IPS-15b (cell line): ENCODE measurements around the gene USP25.
A peak's percentile ranks its signal among the peaks of the same experiment; 100 is the strongest.

Source experiments
- H3K27me3 ChIP-seq: one replicate; pipeline ENCODE4 v1.6.1; 2013; ENCODE audit warnings: low read length; ENCODE audit not compliant: control insufficient read depth, insufficient read depth
- H3K36me3 ChIP-seq: one replicate; pipeline ENCODE4 v1.6.1; 2013; ENCODE audit warnings: low read length; ENCODE audit not compliant: control insufficient read depth, insufficient read depth
- H3K4me1 ChIP-seq: one replicate; pipeline ENCODE4 v1.6.1; 2013; ENCODE audit warnings: mild to moderate bottlenecking, low read length; ENCODE audit not compliant: control insufficient read depth, insufficient read depth
- H3K4me3 ChIP-seq: one replicate; pipeline ENCODE4 v1.5.1; 2013; ENCODE audit warnings: low read depth, low read length
- H3K9ac ChIP-seq: one replicate; pipeline ENCODE4 v1.6.1; 2013; ENCODE audit warnings: low read depth, mild to moderate bottlenecking, low read length
- H3K9me3 ChIP-seq: one replicate; pipeline ENCODE4 v1.6.1; 2013; ENCODE audit warnings: mild to moderate bottlenecking, low read length; ENCODE audit not compliant: control insufficient read depth, insufficient read depth

Gene USP25

GRCh38 chr21:15713412-15713811 is 16.4 kb upstream of the USP25 start:
- Histone ChIP-seq H3K4me3 (no peak overlapping the region), H3K4me1 (no peaks in the 10 kb centered on the region), H3K36me3 (no peaks in the 10 kb centered on the region), H3K27me3 (no peaks in the 10 kb centered on the region), H3K9me3 (no peaks in the 10 kb centered on the region), H3K9ac (no peak overlapping the region)

GRCh38 chr21:15718711-15719110 is 11.1 kb upstream of the USP25 start:
- Histone ChIP-seq H3K9ac (no peak overlapping the region), H3K4me3 (no peak overlapping the region), H3K9me3 (no peaks in the 10 kb centered on the region), H3K4me1 (peaks cover 3% of the 10 kb centered on the region), H3K36me3 (no peaks in the 10 kb centered on the region), H3K27me3 (no peaks in the 10 kb centered on the region)

- H3K9ac ChIP-seq, result no peak overlapping the region
- no peaks in the 10 kb centered on the region for H3K36me3 ChIP-seq
- H3K27me3 ChIP-seq, result no peaks in the 10 kb centered on the region
- H3K4me3 ChIP-seq, result no peak overlapping the region
- no peaks in the 10 kb centered on the region for H3K9me3 ChIP-seq
- H3K4me1 ChIP-seq, result peaks cover 3% of the 10 kb centered on the region
Measured at GRCh38 chr21:15719976-15720375, 9.8 kb upstream of the USP25 start.

- H3K27me3 ChIP-seq, result no peaks in the 10 kb centered on the region
- no peaks in the 10 kb centered on the region for H3K36me3 ChIP-seq
- no peak overlapping the region for H3K9ac ChIP-seq
- H3K9me3 ChIP-seq, result no peaks in the 10 kb centered on the region
- H3K4me1 ChIP-seq, result peaks cover 3% of the 10 kb centered on the region
- H3K4me3 ChIP-seq, result no peak overlapping the region
Measured at GRCh38 chr21:15722591-15723324, 7.0 kb upstream of the USP25 start.

- H3K27me3 ChIP-seq, result peaks cover 7% of the 10 kb centered on the region
- H3K36me3 ChIP-seq, result no peaks in the 10 kb centered on the region
- no peaks in the 10 kb centered on the region for H3K9me3 ChIP-seq
- no peak overlapping the region for H3K4me3 ChIP-seq
- H3K9ac ChIP-seq, result no peak overlapping the region
- H3K4me1 ChIP-seq, result peaks cover 3% of the 10 kb centered on the region
Measured at GRCh38 chr21:15725949-15726348, 3.8 kb upstream of the USP25 start.

GRCh38 chr21:15728046-15728445 is 1.7 kb upstream of the USP25 start:
- no peaks in the 10 kb centered on the region for H3K36me3 ChIP-seq
- H3K4me1 ChIP-seq, result no peaks in the 10 kb centered on the region
- H3K9ac ChIP-seq, result no peak overlapping the region
- H3K4me3 ChIP-seq, result no peak overlapping the region
- no peaks in the 10 kb centered on the region for H3K9me3 ChIP-seq
- peaks cover 7% of the 10 kb centered on the region for H3K27me3 ChIP-seq

GRCh38 chr21:15729346-15729673 is 472 bp upstream of the USP25 start:
- Histone ChIP-seq H3K9ac (peak overlapping the region; percentile 74), H3K4me3 (peak overlapping the region; percentile 71)

GRCh38 chr21:15730484-15731242 is 881 bp downstream of the USP25 start:
- Histone ChIP-seq H3K27me3 (peaks cover 7% of the 10 kb centered on the region), H3K4me1 (peaks cover 7% of the 10 kb centered on the region), H3K36me3 (no peaks in the 10 kb centered on the region), H3K9ac (peak overlapping the region; percentile 66), H3K4me3 (peak overlapping the region; percentile 71), H3K9me3 (no peaks in the 10 kb centered on the region)

More at GRCh38 chr21:15729346-15729673, 472 bp upstream of the USP25 start:
- peaks cover 7% of the 10 kb centered on the region for H3K27me3 ChIP-seq
- no peaks in the 10 kb centered on the region for H3K36me3 ChIP-seq
- no peaks in the 10 kb centered on the region for H3K4me1 ChIP-seq
- H3K9me3 ChIP-seq, result no peaks in the 10 kb centered on the region

GRCh38 chr21:15731243-15731613 is 1.4 kb downstream of the USP25 start:
- H3K36me3 ChIP-seq, result no peaks in the 10 kb centered on the region
- H3K4me1 ChIP-seq, result peaks cover 7% of the 10 kb centered on the region
- peak overlapping the region; percentile 71 for H3K4me3 ChIP-seq
- no peaks in the 10 kb centered on the region for H3K9me3 ChIP-seq
- peaks cover 7% of the 10 kb centered on the region for H3K27me3 ChIP-seq
- peak overlapping the region; percentile 66 for H3K9ac ChIP-seq

- H3K4me1 ChIP-seq, result peaks cover 7% of the 10 kb centered on the region
- H3K9ac ChIP-seq, result no peak overlapping the region
- H3K4me3 ChIP-seq, result peak overlapping the region; percentile 71
Measured at GRCh38 chr21:15732290-15732995, 2.7 kb downstream of the USP25 start.

GRCh38 chr21:15732996-15733329 is 3.2 kb downstream of the USP25 start:
- H3K36me3 ChIP-seq, result no peaks in the 10 kb centered on the region
- peaks cover 8% of the 10 kb centered on the region for H3K4me1 ChIP-seq
- no peak overlapping the region for H3K9ac ChIP-seq
- H3K4me3 ChIP-seq, result peak overlapping the region; percentile 37
- H3K9me3 ChIP-seq, result no peaks in the 10 kb centered on the region
- peaks cover 7% of the 10 kb centered on the region for H3K27me3 ChIP-seq

More at GRCh38 chr21:15732290-15732995, 2.7 kb downstream of the USP25 start:
- Histone ChIP-seq H3K36me3 (no peaks in the 10 kb centered on the region), H3K9me3 (no peaks in the 10 kb centered on the region), H3K27me3 (peaks cover 7% of the 10 kb centered on the region)

GRCh38 chr21:15735409-15735808 is 5.6 kb downstream of the USP25 start:
- H3K9me3 ChIP-seq, result no peaks in the 10 kb centered on the region
- no peaks in the 10 kb centered on the region for H3K27me3 ChIP-seq
- H3K9ac ChIP-seq, result no peak overlapping the region
- H3K4me3 ChIP-seq, result no peak overlapping the region
- H3K36me3 ChIP-seq, result no peaks in the 10 kb centered on the region
- peaks cover 24% of the 10 kb centered on the region for H3K4me1 ChIP-seq
